A673 (cell line): ENCODE measurements around the gene CACHD1.

Experiments
- CTCF ChIP-seq: fragments of 300-800, 200-600 bp; sonication (generic); conservative IDR thresholded peaks from 2 replicates; pipeline ENCODE4 v1.5.1; 2017; ENCODE audit warnings: low read depth, mild to moderate bottlenecking, antibody characterized with exemption, low read length, moderate library complexity, mixed read lengths
- EZH2 ChIP-seq: fragments of 200-600 bp; sonication (generic); IDR thresholded peaks from 2 replicates; pipeline ENCODE4 v1.6.1; 2017; ENCODE audit warnings: borderline replicate concordance, low read depth, mild to moderate bottlenecking, mixed read lengths, antibody characterized with exemption, low read length; ENCODE audit not compliant: poor library complexity, severe bottlenecking

- no peak for TF ChIP-seq EZH2
- TF ChIP-seq CTCF, result no peak
These were observed 257.9 kb downstream of the CACHD1 start for GRCh38 chr1:64727861-64728260.
